GM13977 (cell line): ENCODE measurements around the gene PANK3.

ENCODE experiments used
- DNase-seq: peaks from one replicate; pipeline ENCODE4 v3.0.0; 2012; ENCODE audit warnings: low spot score
- CTCF ChIP-seq: IDR thresholded peaks from 2 replicates; pipeline ENCODE4 v1.5.1; 2012; ENCODE audit warnings: mild to moderate bottlenecking, control low read depth; ENCODE audit not compliant: insufficient read depth; ENCODE audit errors: extremely low read depth, missing control alignments
- in situ Hi-C: fragments of 300-500 bp; cut with MboI; formaldehyde crosslinking; loops from one replicate; pipeline ENCODE4 v1.12.0; 2022; ENCODE audit warnings: low sequenced_read_pairs, low pct_unique_long_range_greater_than_20kb, mixed read lengths, inconsistent platforms; ENCODE audit not compliant: unreplicated experiment

PANK3 gene

DNA sequence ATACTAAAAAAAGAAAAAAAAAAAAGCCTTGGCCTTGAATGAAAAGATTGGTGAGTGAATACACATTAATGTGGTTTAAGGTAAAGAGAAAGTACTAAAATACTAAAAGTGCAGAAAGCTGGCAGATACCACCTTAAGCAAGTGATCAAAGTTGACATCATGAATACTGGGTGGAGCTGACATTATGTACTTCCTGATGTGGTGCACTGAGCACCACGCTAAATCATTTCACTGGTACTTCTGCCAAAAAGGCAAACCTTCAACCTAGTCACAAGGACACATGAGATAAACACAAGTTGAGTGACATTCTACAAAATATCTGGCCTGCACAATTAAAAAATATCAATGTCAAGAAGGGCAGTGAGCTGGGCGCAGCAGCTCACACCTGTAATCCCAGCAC is 33.8 kb upstream of the PANK3 start:
- in situ Hi-C loops: no loop called here
- TF ChIP-seq CTCF: no peak
- no peak for DNase-seq

DNA sequence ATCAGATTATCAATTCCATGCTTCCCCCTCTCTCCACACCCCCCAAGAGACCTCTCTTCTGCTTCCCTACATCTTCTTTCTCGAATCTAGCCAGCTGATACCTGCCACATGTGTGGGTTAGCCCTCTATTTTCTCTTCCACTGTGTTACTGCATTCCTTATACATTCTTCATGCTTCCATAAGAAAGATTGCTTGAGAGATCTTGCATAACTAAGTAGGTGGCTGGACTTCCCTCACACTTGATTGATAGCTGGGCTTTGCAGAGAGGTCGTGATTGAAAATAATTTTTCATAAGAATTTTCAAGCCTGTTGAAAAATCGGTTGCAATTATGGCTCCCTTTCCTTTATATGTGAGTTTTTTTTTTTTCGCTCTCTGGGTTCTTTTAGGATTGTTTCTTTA is 33.0 kb upstream of the PANK3 start:
- DNase-seq: no peak
- no peak for TF ChIP-seq CTCF
- in situ Hi-C loops: no loop called here

DNA sequence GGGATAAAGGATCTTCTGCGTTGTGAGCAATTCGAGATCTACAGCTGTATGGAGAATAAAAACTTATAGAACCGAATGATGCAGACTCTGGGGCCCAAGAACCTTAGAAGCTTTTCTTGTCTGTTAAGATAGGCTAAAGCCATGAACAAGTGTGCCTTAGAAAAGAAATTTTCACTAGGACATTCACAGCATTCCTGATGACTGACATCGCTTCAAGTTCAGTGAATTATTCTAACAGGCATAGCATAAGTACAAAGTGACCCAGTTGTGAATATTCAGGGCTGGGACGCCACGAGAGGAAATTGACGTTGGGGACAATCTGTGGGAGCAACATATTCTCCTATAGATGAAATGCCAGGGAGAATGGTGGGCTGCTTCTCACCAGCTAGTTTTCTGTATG is 32.0 kb upstream of the PANK3 start:
- no peak for TF ChIP-seq CTCF
- no peak for DNase-seq
- in situ Hi-C loops: no loop called here

DNA sequence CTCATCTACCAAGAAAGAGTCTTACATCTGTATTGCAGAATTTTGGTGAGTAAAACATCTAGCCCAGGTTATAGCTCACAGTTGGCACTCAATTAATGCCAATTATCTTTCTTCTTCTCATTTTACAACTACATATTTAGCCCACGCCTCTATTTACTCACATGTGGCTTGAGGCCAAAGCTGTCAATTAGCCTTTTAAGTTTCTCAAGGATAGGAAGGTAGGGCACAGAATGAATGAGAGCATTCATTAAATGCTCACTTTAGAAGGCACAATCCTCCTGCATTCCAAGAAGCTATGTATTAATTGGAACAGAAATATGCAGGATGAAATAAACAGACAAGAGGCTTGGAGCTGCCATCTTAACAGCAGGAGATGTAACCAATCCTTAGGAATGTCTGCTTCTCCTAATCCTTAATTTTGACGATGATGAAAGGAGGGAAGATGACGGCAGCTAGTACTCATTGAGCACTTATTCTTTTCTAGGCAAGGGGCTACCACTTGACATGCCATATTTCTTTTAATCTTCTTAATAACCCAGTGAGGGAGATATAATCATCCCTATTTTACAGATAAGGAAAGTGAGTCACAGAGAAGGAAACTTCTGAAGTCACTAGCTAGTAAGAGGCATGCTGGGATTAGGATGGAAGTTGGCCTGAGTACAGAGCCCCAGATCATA is 30.8 kb upstream of the PANK3 start:
- TF ChIP-seq CTCF: no peak
- in situ Hi-C loops: no loop called here
- DNase-seq: no peak

DNA sequence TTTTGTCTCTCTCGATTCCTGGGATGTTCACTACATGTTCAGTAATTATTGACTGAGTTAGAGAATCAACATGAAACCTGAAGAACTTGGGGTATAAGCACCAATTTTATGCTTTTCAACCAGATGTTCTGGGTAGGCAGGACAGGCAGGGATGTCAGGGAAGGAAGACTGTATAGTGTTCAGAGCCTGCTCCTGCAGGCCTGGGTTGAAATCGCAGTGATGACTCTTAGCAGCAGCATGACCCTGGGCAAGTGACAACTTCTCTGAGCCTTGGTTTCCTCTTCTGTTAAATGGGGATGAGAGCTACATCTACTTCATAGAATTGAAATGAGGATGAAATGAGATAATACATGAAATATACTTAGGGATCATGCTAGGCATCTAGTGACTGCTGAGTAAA is 29.7 kb upstream of the PANK3 start:
- in situ Hi-C loops: no loop called here
- no peak for TF ChIP-seq CTCF
- no peak for DNase-seq

GRCh38 chr5:168608386-168608785 is 29.2 kb upstream of the PANK3 start:
- no peak for TF ChIP-seq CTCF
- DNase-seq: no peak
- in situ Hi-C loops: no loop called here
